ENCODE measurements around the gene BRI3BP.
"Not testable (repeated sequence)": the region's sequence is repeated elsewhere in the genome, so short reads cannot be mapped to it uniquely, and the experiment has no call there.

BRI3BP gene

GRCh38 chr12:125024949-125025563 lies 31.6 kb downstream of the BRI3BP start:
- DNase-seq = no peak

GRCh38 chr12:125025606-125026235 lies 32.3 kb downstream of the BRI3BP start:
- DNase-seq = no peak

GRCh38 chr12:125028106-125028505 lies 34.7 kb downstream of the BRI3BP start:
- no peak for DNase-seq

- DNase-seq = no peak
Observed at GRCh38 chr12:125029761-125030358, 36.4 kb downstream of the BRI3BP start.

GRCh38 chr12:125031471-125031870 lies 38.0 kb downstream of the BRI3BP start:
- not testable (repeated sequence) for DNase-seq

GRCh38 chr12:125032466-125033152 lies 39.2 kb downstream of the BRI3BP start:
- DNase-seq = no peak

GRCh38 chr12:125033288-125033687 lies 39.8 kb downstream of the BRI3BP start:
- DNase-seq = no peak

GRCh38 chr12:125038976-125039625 lies 45.7 kb downstream of the BRI3BP start:
- no peak for DNase-seq

GRCh38 chr12:125049093-125049458 lies 55.6 kb downstream of the BRI3BP start:
- DNase-seq = no peak

GRCh38 chr12:125050446-125050845 lies 57.0 kb downstream of the BRI3BP start:
- no peak for DNase-seq

- DNase-seq = no peak
Observed at GRCh38 chr12:125050868-125051267, 57.4 kb downstream of the BRI3BP start.

GRCh38 chr12:125053821-125054220 lies 60.4 kb downstream of the BRI3BP start:
- no peak for DNase-seq

- DNase-seq = no peak
Observed at GRCh38 chr12:125055591-125055990, 62.1 kb downstream of the BRI3BP start.

GRCh38 chr12:125056306-125056705 lies 62.9 kb downstream of the BRI3BP start:
- DNase-seq = no peak

- no peak for DNase-seq
Observed at GRCh38 chr12:125057708-125058107, 64.3 kb downstream of the BRI3BP start.

- no peak for DNase-seq
Observed at GRCh38 chr12:125061229-125061628, 67.8 kb downstream of the BRI3BP start.

- not testable (repeated sequence) for DNase-seq
Observed at GRCh38 chr12:125063522-125063921, 70.1 kb downstream of the BRI3BP start.

GRCh38 chr12:125064492-125064891 lies 71.0 kb downstream of the BRI3BP start:
- no peak for DNase-seq

- peak; percentile 91 for DNase-seq
Observed at GRCh38 chr12:125065021-125065918, 71.8 kb downstream of the BRI3BP start, which contains the start of gene AACS. AACS (plus strand) TSS chr12:125065435; CDS start chr12:125065585, 150 bp downstream.

GRCh38 chr12:125065919-125066570 lies 72.6 kb downstream of the BRI3BP start:
- DNase-seq = peak; percentile 38

GRCh38 chr12:125068391-125068790 lies 74.9 kb downstream of the BRI3BP start:
- DNase-seq = no peak

- DNase-seq = no peak
Observed at GRCh38 chr12:125069616-125070015, 76.2 kb downstream of the BRI3BP start.

Measured in DMS53 (cell line).